NCI-H524 treated with DMSO at 0.1 percent for 48 hours (cell line): ENCODE measurements around the gene NAT16.
"Not testable (repeated sequence)": the region's sequence is repeated elsewhere in the genome, so short reads cannot be mapped to it uniquely, and the experiment has no call there.

Experiments used
- DNase-seq: peaks from one replicate; lab custom pipeline; 2025; lab: John Stamatoyannopoulos, UW

NAT16 gene

GRCh38 chr7:101201695-101202602, 21.9 kb upstream of the NAT16 start:
- no peak for DNase-seq

- no peak for DNase-seq
These were observed 20.9 kb upstream of the NAT16 start, which contains the start of gene MOGAT3 for GRCh38 chr7:101200862-101201599. Gene MOGAT3, minus strand, starts transcription at chr7:101201036. Its CDS starts 182 bp downstream, at chr7:101200854.

- no peak for DNase-seq
These were observed 20.4 kb upstream of the NAT16 start for GRCh38 chr7:101200504-101200861.

- DNase-seq = not testable (repeated sequence)
These were observed 19.4 kb upstream of the NAT16 start for GRCh38 chr7:101199522-101199921.

GRCh38 chr7:101198476-101198875, 18.4 kb upstream of the NAT16 start:
- DNase-seq = no peak

- DNase-seq = no peak
These were observed 17.9 kb upstream of the NAT16 start for GRCh38 chr7:101197991-101198390.

GRCh38 chr7:101195884-101196283, 15.8 kb upstream of the NAT16 start:
- no peak for DNase-seq

- no peak for DNase-seq
These were observed 9.0 kb upstream of the NAT16 start for GRCh38 chr7:101189109-101189508.

GRCh38 chr7:101186844-101187428, 6.8 kb upstream of the NAT16 start:
- no peak for DNase-seq

GRCh38 chr7:101186194-101186593, 6.1 kb upstream of the NAT16 start:
- no peak for DNase-seq

- no peak for DNase-seq
These were observed 5.3 kb upstream of the NAT16 start for GRCh38 chr7:101185258-101185839.

- no peak for DNase-seq
These were observed 380 bp downstream of the NAT16 start for GRCh38 chr7:101179713-101180112.

GRCh38 chr7:101179117-101179516, 976 bp downstream of the NAT16 start:
- DNase-seq = no peak

- DNase-seq = no peak
These were observed 2.4 kb downstream of the NAT16 start for GRCh38 chr7:101177644-101178043.

GRCh38 chr7:101175664-101176063, 4.4 kb downstream of the NAT16 start:
- no peak for DNase-seq

- DNase-seq = no peak
These were observed 5.7 kb downstream of the NAT16 start for GRCh38 chr7:101174322-101174854.

GRCh38 chr7:101173752-101174244, 6.3 kb downstream of the NAT16 start:
- DNase-seq = no peak

- no peak for DNase-seq
These were observed 7.0 kb downstream of the NAT16 start for GRCh38 chr7:101172854-101173751.

- no peak for DNase-seq
These were observed 7.9 kb downstream of the NAT16 start for GRCh38 chr7:101172005-101172853.

- no peak for DNase-seq
These were observed 8.7 kb downstream of the NAT16 start for GRCh38 chr7:101171442-101171837.
